ENCODE results near the gene TNK2. TPM values are rescaled to one million over a fixed set of nuclear protein-coding genes. Genes with fewer than 3 reads are reported as not detected.
"Not testable (repeated sequence)": the region's sequence is repeated elsewhere in the genome, so short reads cannot be mapped to it uniquely, and the experiment has no call there.

TNK2 gene
- total RNA-seq, 1 experiment from 2014 or later: 30.3 TPM

DNA sequence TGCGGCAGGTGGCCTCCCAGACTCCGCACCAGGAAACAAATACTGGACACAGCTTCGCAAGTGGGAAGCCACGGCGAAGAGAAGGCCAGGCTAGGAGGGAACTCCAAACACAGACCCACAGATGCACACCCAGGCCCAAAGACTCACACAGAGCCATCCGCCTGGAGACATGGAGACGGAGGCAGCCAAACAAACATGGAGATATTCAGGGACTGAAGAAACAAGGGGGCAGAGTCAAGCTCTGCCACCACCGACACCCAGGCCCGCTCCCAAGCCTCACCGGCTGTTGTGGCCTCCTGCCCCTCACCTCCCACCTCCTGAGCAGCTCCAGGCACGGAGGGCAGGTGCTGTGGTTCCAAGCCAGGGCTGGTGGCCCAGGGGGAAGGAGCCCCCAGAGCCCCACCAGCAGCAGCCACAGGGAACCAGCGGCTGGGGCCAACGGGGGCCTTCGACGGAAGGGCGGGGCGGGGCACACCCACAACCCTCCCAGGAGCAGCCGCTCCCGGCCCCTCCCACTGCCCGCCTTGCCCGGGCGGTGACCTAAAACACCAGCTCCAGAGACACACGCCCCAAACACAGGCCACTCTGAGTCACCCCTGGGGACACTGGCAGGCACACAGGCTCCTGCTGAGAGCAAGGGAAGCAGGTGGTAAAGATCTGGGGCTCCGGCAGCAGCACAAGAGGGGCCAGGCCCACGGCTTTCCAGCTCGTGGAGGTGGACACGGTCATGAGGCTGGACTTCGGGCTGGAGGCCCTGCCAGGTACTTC is 31.9 kb downstream of the TNK2 start:
- no peak for DNase-seq
- Histone ChIP-seq H3K27me3 (ENCODE audit: control insufficient read depth, insufficient read depth, low read length) (no peaks in the 10 kb centered on the region), H3K4me3 (ENCODE audit: insufficient read depth, low read depth, low read length) (no peak overlapping the region), H3K36me3 (replicated peaks; ENCODE audit: control insufficient read depth, insufficient read depth, low read length) (peaks cover 10% of the 10 kb centered on the region)

DNA sequence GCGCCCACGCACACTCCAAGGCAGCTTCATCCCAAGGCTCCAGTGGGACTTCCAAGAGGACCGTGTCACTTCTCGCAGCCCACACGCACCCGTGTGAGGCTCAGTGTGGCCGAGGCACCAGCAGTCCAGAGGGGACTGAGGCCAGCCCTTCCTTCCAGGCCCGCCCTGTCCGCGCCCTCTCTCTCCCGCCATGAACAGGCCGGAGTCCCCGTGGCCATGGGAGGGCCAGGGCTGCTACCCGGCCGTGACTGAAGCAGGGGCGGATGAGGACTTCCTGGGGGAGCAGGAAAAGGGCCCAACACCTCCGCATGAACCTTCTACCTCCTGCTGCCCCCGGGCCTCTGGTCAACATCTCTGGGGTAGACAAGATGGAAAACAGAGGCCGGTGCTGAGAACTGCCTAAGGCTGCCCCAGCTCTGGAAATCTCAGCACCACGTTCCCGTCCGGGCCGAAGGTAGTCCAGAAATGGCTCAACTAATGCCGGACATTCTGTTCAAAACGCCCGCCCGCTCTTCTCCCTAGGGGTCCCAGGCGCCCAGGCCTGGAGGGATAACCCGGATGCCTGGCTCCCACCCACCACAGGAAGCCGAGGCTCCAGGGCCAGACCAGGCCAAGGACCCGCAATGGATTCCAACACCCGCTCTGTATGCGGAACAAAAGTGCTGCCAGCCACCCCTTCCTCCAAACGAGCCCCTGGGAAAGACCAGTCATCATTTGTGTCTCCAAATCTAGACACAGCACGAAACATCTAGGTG is 32.7 kb downstream of the TNK2 start:
- H3K36me3 ChIP-seq (replicated peaks; ENCODE audit: control insufficient read depth, insufficient read depth, low read length): peaks cover 12% of the 10 kb centered on the region
- no peaks in the 10 kb centered on the region for H3K27me3 ChIP-seq (ENCODE audit: control insufficient read depth, insufficient read depth, low read length)
- DNase-seq: no peak
- no peak overlapping the region for H3K4me3 ChIP-seq (ENCODE audit: insufficient read depth, low read depth, low read length)

DNA sequence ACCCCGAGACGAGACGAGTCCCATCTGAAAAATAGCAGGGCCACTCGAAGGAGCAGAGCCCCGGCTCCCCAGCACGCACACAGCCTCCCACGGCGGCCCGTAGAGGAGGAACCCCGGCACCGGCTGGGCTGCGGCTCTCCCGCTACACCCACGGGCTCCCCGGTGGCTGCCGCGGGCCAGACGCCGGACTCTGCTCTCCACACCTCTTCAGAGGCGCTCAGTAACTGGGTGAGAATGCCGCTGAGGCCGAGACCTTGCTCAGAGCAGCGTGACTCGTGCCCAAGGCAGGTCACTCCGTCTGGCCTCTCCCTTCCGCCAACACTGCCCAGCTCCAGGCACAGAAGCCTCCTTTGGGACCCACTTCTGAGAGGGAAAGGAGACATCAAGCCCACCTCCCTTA is 34.4 kb downstream of the TNK2 start:
- no peak overlapping the region for H3K4me3 ChIP-seq (ENCODE audit: insufficient read depth, low read depth, low read length)
- peak; percentile 75 for DNase-seq
- H3K27me3 ChIP-seq (ENCODE audit: control insufficient read depth, insufficient read depth, low read length): no peaks in the 10 kb centered on the region
- H3K36me3 ChIP-seq (replicated peaks; ENCODE audit: control insufficient read depth, insufficient read depth, low read length): peaks cover 13% of the 10 kb centered on the region

DNA sequence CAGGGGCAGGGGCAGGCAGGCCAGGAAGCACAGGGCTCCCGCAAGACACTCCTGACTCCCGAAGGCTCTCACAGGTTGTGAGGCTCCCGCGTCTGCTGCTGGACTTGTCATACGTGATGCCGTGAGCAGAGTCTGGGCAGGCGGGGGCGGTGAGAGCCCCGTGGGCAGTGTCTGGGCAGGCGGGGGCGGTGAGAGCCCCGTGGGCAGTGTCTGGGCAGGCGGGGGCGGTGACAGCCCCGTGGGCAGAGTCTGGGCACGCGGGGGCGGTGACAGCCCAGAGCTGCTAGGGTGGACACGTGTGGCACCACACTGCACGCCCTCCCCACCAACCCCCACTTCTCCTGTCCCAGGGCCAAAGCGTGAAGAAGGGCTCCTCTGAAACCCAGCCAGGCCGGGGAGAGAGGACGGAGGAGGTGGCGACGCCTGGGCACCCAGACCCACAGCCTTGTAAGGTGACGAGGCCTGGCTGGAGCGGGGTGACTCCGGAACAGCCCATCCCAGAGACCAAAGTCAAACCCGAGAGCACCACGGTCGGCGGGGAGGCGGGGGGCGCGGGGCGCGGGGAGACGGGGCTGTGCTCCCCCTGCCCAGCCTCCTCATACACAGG is 35.0 kb downstream of the TNK2 start:
- no peaks in the 10 kb centered on the region for H3K27me3 ChIP-seq (ENCODE audit: control insufficient read depth, insufficient read depth, low read length)
- H3K36me3 ChIP-seq (replicated peaks; ENCODE audit: control insufficient read depth, insufficient read depth, low read length): peaks cover 11% of the 10 kb centered on the region
- peak; percentile 64 for DNase-seq
- no peak overlapping the region for H3K4me3 ChIP-seq (ENCODE audit: insufficient read depth, low read depth, low read length)

DNA sequence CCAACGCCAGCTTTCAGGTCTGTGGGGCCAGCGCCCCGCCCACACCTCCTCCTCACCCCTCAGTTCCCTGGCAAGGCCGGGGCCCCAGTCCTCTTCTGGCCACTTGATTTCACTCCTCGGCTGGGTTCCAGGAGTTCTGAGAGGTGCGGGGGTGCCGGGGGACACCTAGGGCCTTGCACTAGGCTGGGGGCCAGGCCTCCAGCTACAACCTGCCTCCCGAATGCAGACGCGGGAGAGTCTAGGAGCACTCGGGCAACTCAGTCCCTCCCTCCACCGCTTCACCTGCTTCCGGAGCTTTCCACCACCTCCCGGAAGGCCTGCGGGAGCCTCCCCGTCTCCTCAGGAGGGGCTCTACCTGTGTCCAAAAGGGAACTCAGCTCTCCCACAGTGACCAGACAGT is 35.6 kb downstream of the TNK2 start:
- H3K4me3 ChIP-seq (ENCODE audit: insufficient read depth, low read depth, low read length): no peak overlapping the region
- H3K27me3 ChIP-seq (ENCODE audit: control insufficient read depth, insufficient read depth, low read length): no peaks in the 10 kb centered on the region
- peak; percentile 56 for DNase-seq
- peaks cover 8% of the 10 kb centered on the region for H3K36me3 ChIP-seq (replicated peaks; ENCODE audit: control insufficient read depth, insufficient read depth, low read length)

DNA sequence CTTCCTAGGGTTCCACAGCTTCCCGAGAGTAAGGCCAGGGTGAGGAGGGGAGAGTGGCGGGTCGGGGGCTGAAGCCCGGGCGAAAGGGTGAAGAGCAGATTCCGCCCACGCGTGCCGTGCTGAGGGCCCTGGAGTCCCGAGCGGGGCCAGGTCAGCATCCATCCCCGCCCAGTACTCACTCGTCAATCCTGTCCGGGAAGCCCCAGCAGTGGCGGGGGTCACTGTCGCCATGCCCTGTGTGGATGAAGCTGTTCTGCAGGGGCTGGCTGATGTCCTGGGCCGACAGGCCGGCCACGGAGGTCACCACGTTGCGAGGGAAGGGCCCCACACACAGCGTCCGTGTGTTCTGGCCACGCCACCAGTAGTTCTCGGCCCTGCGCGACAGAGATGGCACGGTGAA is 36.3 kb downstream of the TNK2 start:
- no peak overlapping the region for H3K4me3 ChIP-seq (ENCODE audit: insufficient read depth, low read depth, low read length)
- H3K27me3 ChIP-seq (ENCODE audit: control insufficient read depth, insufficient read depth, low read length): no peaks in the 10 kb centered on the region
- H3K36me3 ChIP-seq (replicated peaks; ENCODE audit: control insufficient read depth, insufficient read depth, low read length): peaks cover 5% of the 10 kb centered on the region
- peak; percentile 53 for DNase-seq

DNA sequence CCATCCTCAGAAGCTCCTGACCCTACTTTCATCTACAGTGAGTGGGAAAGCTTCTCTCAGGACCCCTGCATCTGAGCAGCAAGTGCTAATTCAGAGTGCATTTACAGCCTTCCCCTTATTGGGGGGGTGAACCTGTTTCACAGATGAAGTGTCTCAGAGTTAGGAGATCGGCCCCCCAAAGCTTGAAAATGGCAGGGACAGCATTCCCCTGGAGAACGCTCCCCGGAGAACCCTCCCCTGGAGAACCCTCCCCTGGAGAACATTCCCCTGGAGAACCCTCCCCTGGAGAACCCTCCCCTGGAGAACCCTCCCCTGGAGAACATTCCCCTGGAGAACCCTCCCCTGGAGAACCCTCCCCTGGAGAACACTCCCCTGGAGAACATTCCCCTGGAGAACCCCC is 36.7 kb downstream of the TNK2 start:
- DNase-seq; H3K4me3 ChIP-seq (ENCODE audit: insufficient read depth, low read depth, low read length); H3K27me3 ChIP-seq (ENCODE audit: control insufficient read depth, insufficient read depth, low read length); H3K36me3 ChIP-seq (replicated peaks; ENCODE audit: control insufficient read depth, insufficient read depth, low read length): not testable (repeated sequence)

DNA sequence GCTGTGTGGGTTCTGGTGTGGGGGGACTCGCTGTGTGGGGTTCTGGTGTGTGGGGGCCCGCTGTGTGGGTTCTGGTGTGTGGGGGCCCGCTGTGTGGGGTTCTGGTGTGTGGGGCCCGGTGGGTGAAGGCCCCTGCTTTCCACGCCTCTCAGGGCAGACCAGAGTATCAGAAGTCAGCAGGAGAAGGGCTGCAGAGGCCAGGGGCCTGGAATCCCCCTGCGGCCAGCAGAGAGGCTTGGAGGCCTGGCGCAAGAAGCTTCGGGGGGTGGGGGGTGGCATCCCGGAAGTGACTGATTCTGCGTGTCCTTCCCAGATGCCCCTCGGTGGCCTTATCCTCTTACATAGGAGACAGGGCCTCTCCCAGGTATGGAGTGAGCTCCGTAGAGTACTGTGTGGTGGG is 37.4 kb downstream of the TNK2 start:
- no peaks in the 10 kb centered on the region for H3K27me3 ChIP-seq (ENCODE audit: control insufficient read depth, insufficient read depth, low read length)
- H3K4me3 ChIP-seq (ENCODE audit: insufficient read depth, low read depth, low read length): no peak overlapping the region
- H3K36me3 ChIP-seq (replicated peaks; ENCODE audit: control insufficient read depth, insufficient read depth, low read length): peaks cover 5% of the 10 kb centered on the region
- peak; percentile 39 for DNase-seq

DNA sequence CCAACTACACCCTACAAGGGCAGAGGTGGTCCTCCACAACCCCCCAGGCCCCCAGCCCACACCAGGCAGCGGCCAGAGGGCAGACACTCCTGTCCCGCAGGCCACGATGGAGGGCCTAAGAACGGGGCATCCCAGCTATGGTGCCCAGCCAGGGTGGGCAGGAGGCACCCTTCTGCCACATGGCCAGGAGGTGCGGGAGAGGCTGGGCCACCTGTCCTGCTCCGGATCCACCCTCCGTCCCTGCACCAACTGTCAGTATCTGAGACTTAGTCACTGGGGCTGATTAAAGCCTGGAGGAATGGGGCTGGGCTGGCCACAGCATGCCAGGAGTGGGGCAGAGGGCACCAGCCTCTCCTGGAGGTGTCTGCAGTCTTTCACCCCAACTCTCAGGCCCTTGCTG is 37.9 kb downstream of the TNK2 start:
- Histone ChIP-seq H3K4me3 (ENCODE audit: insufficient read depth, low read depth, low read length) (no peak overlapping the region), H3K27me3 (ENCODE audit: control insufficient read depth, insufficient read depth, low read length) (no peaks in the 10 kb centered on the region), H3K36me3 (replicated peaks; ENCODE audit: control insufficient read depth, insufficient read depth, low read length) (peaks cover 5% of the 10 kb centered on the region)
- DNase-seq: peak; percentile 36

DNA sequence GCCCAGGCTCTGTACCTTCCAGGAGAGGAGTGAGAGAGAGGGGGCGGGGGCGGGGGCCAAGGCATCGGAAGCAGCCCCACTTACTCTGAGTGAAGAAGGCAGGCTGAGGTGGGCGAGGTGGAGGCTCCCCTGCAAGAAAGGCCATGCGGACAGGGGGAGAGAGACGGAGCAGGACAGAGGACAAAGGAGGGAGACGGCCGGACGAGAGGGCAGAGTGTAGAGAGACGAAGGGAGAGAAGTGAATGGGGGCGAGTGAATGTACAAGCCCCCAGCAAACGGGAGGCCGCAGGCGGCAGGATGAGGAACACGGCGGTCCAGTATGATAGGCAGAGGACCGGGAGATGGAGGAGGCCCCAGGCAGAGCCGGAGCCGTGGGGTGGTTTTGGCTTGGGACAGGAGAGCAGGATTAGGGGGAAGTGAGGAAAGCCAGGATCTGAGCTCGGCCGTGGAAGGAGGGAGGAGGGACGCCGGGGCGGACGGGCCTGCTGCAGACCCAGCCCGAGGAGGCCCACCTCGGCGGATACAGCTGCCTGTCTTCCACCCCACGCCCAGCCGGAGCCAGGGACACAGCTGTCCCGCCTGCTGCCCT is 38.8 kb downstream of the TNK2 start:
- Histone ChIP-seq H3K4me3 (ENCODE audit: insufficient read depth, low read depth, low read length) (no peak overlapping the region), H3K27me3 (ENCODE audit: control insufficient read depth, insufficient read depth, low read length) (no peaks in the 10 kb centered on the region), H3K36me3 (replicated peaks; ENCODE audit: control insufficient read depth, insufficient read depth, low read length) (peaks cover 5% of the 10 kb centered on the region)
- DNase-seq: peak; percentile 63

DNA sequence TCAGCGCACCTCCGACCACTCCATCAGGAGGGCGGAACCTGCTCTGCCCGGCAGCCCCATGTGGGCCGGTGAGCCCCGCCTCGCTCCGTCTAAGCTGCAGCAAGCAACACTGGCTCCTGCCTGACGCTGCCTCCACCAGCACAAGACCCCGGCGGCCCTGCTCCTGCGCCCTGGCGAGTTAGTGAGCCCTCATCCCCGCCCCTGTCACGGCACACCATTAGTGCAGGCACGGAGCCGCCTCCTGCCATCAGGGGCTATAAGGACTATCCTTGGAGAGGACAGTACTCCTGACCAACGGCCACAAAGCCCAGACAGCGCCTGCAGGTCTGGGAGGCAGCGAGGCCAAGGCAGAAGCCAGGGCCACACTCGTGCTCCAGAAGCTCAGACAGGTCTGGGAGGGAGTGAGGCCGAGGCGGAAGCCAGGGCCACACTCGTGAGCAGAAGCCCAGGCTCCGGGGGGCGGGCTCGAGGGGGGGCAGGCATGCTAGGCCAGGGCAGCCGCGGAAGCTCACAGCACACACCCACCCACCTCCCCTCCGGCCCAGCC is 39.4 kb downstream of the TNK2 start:
- Histone ChIP-seq H3K36me3 (replicated peaks; ENCODE audit: control insufficient read depth, insufficient read depth, low read length) (peaks cover 5% of the 10 kb centered on the region), H3K27me3 (ENCODE audit: control insufficient read depth, insufficient read depth, low read length) (no peaks in the 10 kb centered on the region), H3K4me3 (ENCODE audit: insufficient read depth, low read depth, low read length) (no peak overlapping the region)
- peak; percentile 66 for DNase-seq

DNA sequence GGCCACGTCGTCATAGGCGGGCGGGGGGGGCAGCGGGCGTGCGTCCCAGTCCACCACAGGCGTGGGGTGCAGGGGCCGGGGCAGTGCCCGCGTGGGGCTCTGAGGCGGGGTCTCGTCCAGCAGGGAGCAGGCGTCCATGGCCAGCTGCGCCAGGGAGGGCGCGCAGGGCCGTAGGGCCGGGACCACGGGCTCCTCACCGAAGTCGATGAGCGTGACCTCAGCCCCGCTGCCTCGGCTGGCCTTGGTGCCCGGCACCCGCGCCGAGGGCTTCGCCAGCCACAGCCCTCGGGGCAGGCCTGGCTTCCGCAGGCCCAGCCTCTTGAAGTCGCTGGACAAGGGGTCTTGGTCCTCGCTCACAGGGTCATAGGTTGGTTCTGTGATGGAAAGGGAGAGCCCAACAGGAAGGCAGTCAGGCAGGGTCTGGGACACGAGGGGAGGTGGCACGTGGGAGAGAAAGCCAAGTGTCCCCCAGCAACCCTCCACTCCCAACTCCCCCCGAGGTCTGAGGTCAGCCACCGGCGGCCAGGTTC is 40.0 kb downstream of the TNK2 start:
- H3K4me3 ChIP-seq (ENCODE audit: insufficient read depth, low read depth, low read length): no peak overlapping the region
- DNase-seq: no peak
- H3K36me3 ChIP-seq (replicated peaks; ENCODE audit: control insufficient read depth, insufficient read depth, low read length): peaks cover 5% of the 10 kb centered on the region
- H3K27me3 ChIP-seq (ENCODE audit: control insufficient read depth, insufficient read depth, low read length): no peaks in the 10 kb centered on the region

DNA sequence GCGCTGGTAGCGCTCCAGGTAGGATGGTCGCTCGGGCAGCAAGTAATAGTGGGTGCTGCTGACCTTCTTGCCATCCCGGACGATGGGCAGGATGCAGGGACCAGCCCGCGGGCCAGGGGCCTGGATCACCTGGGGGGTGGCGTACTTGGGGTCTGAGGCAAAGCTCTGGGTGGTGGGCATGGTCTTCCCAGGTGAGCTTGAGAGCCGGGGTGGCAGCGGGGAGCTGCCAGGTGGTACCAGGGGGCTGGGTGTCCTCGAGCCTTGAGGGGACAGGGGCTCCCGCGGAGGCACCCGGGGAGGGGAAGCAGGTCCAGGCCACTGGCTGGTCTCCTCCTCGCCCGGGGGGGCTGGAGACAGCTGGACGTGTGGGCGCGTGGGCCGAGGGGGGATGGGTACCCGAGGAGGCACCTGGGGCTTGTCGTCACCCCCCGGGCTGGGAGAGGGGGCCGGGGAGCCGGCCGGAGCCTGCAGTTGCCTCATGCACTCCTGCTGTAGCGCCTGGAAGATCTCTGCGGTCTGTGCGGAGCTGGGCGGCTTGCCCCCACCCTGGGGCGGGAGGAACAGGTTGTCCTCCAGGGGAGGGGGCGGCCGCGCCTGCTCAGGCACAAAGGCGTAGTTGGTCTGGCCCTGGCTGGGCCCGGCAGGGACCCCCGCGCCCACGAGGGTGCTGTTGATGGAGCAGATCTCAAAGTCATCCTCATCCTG is 40.6 kb downstream of the TNK2 start:
- DNase-seq: peak; percentile 62
- Histone ChIP-seq H3K4me3 (ENCODE audit: insufficient read depth, low read depth, low read length) (no peak overlapping the region), H3K36me3 (replicated peaks; ENCODE audit: control insufficient read depth, insufficient read depth, low read length) (peaks cover 5% of the 10 kb centered on the region), H3K27me3 (ENCODE audit: control insufficient read depth, insufficient read depth, low read length) (no peaks in the 10 kb centered on the region)
